Left ventricle myocardium inferior (tissue), 1 donor: Measurements from ENCODE around the gene NBEA. TPM values are rescaled to one million over a fixed set of nuclear protein-coding genes. Genes with fewer than 3 reads are reported as not detected.

Experiments
- DNase-seq: peaks from one replicate; pipeline ENCODE4 v3.0.0-alpha.2; 2020
- H3K27ac ChIP-seq: fragments of 200-600 bp; replicated peaks from 2 replicates; pipeline ENCODE4 v1.8.0; 2021
- H3K27me3 ChIP-seq: fragments of 200-600 bp; 2 replicates; pipeline ENCODE4 v1.8.0; 2021; ENCODE audit warnings: low read depth
- H3K36me3 ChIP-seq: fragments of 200-600 bp; 2 replicates; pipeline ENCODE4 v1.8.0; 2021
- H3K4me1 ChIP-seq: fragments of 200-600 bp; 2 replicates; pipeline ENCODE4 v1.8.0; 2021
- H3K4me3 ChIP-seq: fragments of 200-600 bp; 2 replicates; pipeline ENCODE4 v1.8.0; 2021; ENCODE audit warnings: mild to moderate bottlenecking, moderate library complexity
- H3K9me3 ChIP-seq: fragments of 200-600 bp; replicated peaks from 2 replicates; pipeline ENCODE4 v1.8.0; 2021
- CTCF ChIP-seq: fragments of 200-600 bp; IDR thresholded peaks from 2 replicates; pipeline ENCODE4 v1.8.0; 2021; ENCODE audit warnings: antibody characterized with exemption, mild to moderate bottlenecking, borderline replicate concordance
- intact Hi-C: fragments of 100-400 bp; cut with micrococcal nuclease; formaldehyde crosslinking; loops from one replicate; pipeline ENCODE4 v1.11.0; 2022
- total RNA-seq: library from RNA; stranded (reverse); fragmentation: NEBNext Ultra II Directional; extraction: Animal tissue kit (Norgen Biotek cat#: 25700); gene quantifications from one replicate; pipeline ENCODE4 v1.2.1, GENCODE V29; 2021
- donor health status: DM: no; HTN: yes; CAD: no; lungs with severe emphysema.

The NBEA gene
- total RNA-seq, 1 donor from 2014 or later: 21.0 TPM

- Histone ChIP-seq H3K9me3 (peaks cover 17% of the 10 kb centered on the region), H3K4me3 (no peak overlapping the region), H3K27ac (no peak overlapping the region), H3K4me1 (peaks cover 11% of the 10 kb centered on the region), H3K36me3 (no peaks in the 10 kb centered on the region), H3K27me3 (no peaks in the 10 kb centered on the region)
- TF ChIP-seq CTCF: no peak
- intact Hi-C loops: no loop called here
- DNase-seq: no peak
Measured at GRCh38 chr13:35496761-35497386, 554.8 kb downstream of the NBEA start.

- Histone ChIP-seq H3K4me1 (peaks cover 11% of the 10 kb centered on the region), H3K27me3 (no peaks in the 10 kb centered on the region), H3K36me3 (no peaks in the 10 kb centered on the region), H3K9me3 (peaks cover 17% of the 10 kb centered on the region), H3K27ac (no peak overlapping the region), H3K4me3 (no peak overlapping the region)
- TF ChIP-seq CTCF: no peak
- no peak for DNase-seq
- intact Hi-C loops: no loop called here
Measured at GRCh38 chr13:35498231-35498630, 556.2 kb downstream of the NBEA start.

GRCh38 chr13:35499196-35499662 is 557.2 kb downstream of the NBEA start:
- no peaks in the 10 kb centered on the region for H3K36me3 ChIP-seq
- no peak for TF ChIP-seq CTCF
- H3K4me3 ChIP-seq: no peak overlapping the region
- DNase-seq: no peak
- H3K27ac ChIP-seq: no peak overlapping the region
- peaks cover 11% of the 10 kb centered on the region for H3K4me1 ChIP-seq
- intact Hi-C loops: no loop called here
- H3K9me3 ChIP-seq: peaks cover 14% of the 10 kb centered on the region
- no peaks in the 10 kb centered on the region for H3K27me3 ChIP-seq

- H3K27me3 ChIP-seq: no peaks in the 10 kb centered on the region
- H3K9me3 ChIP-seq: peaks cover 10% of the 10 kb centered on the region
- H3K4me1 ChIP-seq: peaks cover 11% of the 10 kb centered on the region
- TF ChIP-seq CTCF: no peak
- intact Hi-C loops: no loop called here
- H3K4me3 ChIP-seq: no peak overlapping the region
- no peak overlapping the region for H3K27ac ChIP-seq
- no peaks in the 10 kb centered on the region for H3K36me3 ChIP-seq
- no peak for DNase-seq
Measured at GRCh38 chr13:35499676-35500075, 557.6 kb downstream of the NBEA start.

GRCh38 chr13:35500144-35500543 is 558.1 kb downstream of the NBEA start:
- DNase-seq: no peak
- Histone ChIP-seq H3K27me3 (no peaks in the 10 kb centered on the region), H3K4me1 (peaks cover 11% of the 10 kb centered on the region), H3K9me3 (peaks cover 5% of the 10 kb centered on the region), H3K36me3 (no peaks in the 10 kb centered on the region), H3K27ac (no peak overlapping the region), H3K4me3 (no peak overlapping the region)
- intact Hi-C loops: no loop called here
- TF ChIP-seq CTCF: no peak
